Measurements from ENCODE around the gene BPIFA3.

Gene BPIFA3

GRCh38 chr20:33191484-33191883, 25.7 kb upstream of the BPIFA3 start:
- Mint-ChIP-seq H3K9me3 (no peaks in the 10 kb centered on the region), H3K4me1 (ENCODE audit: low read depth) (no peaks in the 10 kb centered on the region)
- intact Hi-C loops (cut with micrococcal nuclease): no loop called here

GRCh38 chr20:33191955-33192354, 25.2 kb upstream of the BPIFA3 start:
- H3K27ac Mint-ChIP-seq: no peak overlapping the region
- intact Hi-C loops (cut with micrococcal nuclease): no loop called here
- no peaks in the 10 kb centered on the region for H3K9me3 Mint-ChIP-seq
- H3K27me3 Mint-ChIP-seq: peaks cover 4% of the 10 kb centered on the region
- no peaks in the 10 kb centered on the region for H3K36me3 Mint-ChIP-seq (ENCODE audit: low read depth)
- H3K4me3 Mint-ChIP-seq: no peak overlapping the region
- no peaks in the 10 kb centered on the region for H3K4me1 Mint-ChIP-seq (ENCODE audit: low read depth)

More at GRCh38 chr20:33191484-33191883, 25.7 kb upstream of the BPIFA3 start:
- Mint-ChIP-seq H3K27me3 (peaks cover 4% of the 10 kb centered on the region), H3K36me3 (ENCODE audit: low read depth) (no peaks in the 10 kb centered on the region), H3K27ac (no peak overlapping the region), H3K4me3 (no peak overlapping the region)

DNA sequence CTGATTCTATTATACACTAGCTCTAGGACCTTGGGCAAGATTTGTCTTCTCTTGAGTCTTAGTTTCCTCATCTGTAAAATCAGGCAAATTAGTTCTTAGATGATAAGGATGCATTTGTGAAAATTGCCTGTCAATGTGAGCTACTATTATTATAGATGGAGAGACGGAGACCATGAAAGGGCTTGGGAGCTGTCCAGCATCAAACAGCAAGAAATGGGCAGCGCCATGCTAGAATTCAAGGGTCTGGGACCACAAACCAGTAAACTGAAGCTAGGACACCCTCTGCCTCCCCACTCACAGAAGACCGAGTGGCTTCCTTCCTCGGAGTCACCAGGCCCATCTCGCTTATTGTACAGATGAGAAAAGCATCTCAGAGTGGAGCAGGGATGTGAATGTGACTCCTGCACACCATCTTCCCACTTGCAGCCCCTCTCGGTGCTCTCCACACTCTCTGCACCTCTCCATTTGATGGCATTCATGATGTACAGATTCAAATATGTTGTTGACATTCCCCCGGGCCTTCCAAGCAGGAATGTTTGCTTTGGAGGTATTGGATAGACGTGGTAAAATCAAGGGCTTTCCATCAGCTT, 24.1 kb upstream of the BPIFA3 start:
- H3K27ac Mint-ChIP-seq: no peak overlapping the region
- H3K27me3 Mint-ChIP-seq: peaks cover 4% of the 10 kb centered on the region
- H3K4me3 Mint-ChIP-seq: no peak overlapping the region
- no peaks in the 10 kb centered on the region for H3K36me3 Mint-ChIP-seq (ENCODE audit: low read depth)
- no peaks in the 10 kb centered on the region for H3K9me3 Mint-ChIP-seq
- H3K4me1 Mint-ChIP-seq (ENCODE audit: low read depth): no peaks in the 10 kb centered on the region
- intact Hi-C loops (cut with micrococcal nuclease): no loop called here

- Mint-ChIP-seq H3K27ac (no peak overlapping the region), H3K9me3 (no peaks in the 10 kb centered on the region), H3K27me3 (peaks cover 4% of the 10 kb centered on the region), H3K36me3 (ENCODE audit: low read depth) (no peaks in the 10 kb centered on the region), H3K4me1 (ENCODE audit: low read depth) (no peaks in the 10 kb centered on the region), H3K4me3 (no peak overlapping the region)
- intact Hi-C loops (cut with micrococcal nuclease): no loop called here
Measured at GRCh38 chr20:33199026-33199425, 18.1 kb upstream of the BPIFA3 start.

- Mint-ChIP-seq H3K4me3 (no peak overlapping the region), H3K27me3 (peaks cover 4% of the 10 kb centered on the region), H3K4me1 (ENCODE audit: low read depth) (no peaks in the 10 kb centered on the region), H3K27ac (no peak overlapping the region), H3K9me3 (no peaks in the 10 kb centered on the region), H3K36me3 (ENCODE audit: low read depth) (no peaks in the 10 kb centered on the region)
- intact Hi-C loops (cut with micrococcal nuclease): no loop called here
Measured at GRCh38 chr20:33202451-33202850, 14.7 kb upstream of the BPIFA3 start.

GRCh38 chr20:33203444-33203843, 13.7 kb upstream of the BPIFA3 start:
- H3K4me3 Mint-ChIP-seq: no peak overlapping the region
- H3K9me3 Mint-ChIP-seq: no peaks in the 10 kb centered on the region
- no peak overlapping the region for H3K27ac Mint-ChIP-seq
- no peaks in the 10 kb centered on the region for H3K4me1 Mint-ChIP-seq (ENCODE audit: low read depth)
- H3K36me3 Mint-ChIP-seq (ENCODE audit: low read depth): no peaks in the 10 kb centered on the region
- intact Hi-C loops (cut with micrococcal nuclease): no loop called here
- peaks cover 4% of the 10 kb centered on the region for H3K27me3 Mint-ChIP-seq

DNA sequence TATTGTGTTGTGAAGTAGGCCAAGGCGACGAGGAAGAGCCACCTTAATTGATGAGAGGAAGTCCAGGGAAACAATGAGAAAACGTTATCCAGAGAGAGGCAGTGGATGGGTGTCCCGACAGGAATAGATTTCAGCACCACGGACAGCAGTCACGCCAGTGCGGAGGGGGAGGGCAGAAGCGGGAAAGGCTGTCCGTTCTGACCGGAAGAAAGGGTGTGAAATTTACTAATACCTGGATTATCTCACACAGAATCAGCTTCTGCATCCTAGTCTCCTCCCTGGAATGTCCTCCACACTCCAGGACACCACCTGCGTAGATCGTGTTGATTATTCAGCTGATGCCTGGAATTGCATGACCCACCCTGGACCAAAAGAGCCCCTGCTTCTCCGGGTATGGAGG, 7.4 kb upstream of the BPIFA3 start:
- Mint-ChIP-seq H3K27ac (no peak overlapping the region), H3K9me3 (no peaks in the 10 kb centered on the region), H3K4me3 (no peak overlapping the region), H3K27me3 (peaks cover 19% of the 10 kb centered on the region), H3K36me3 (ENCODE audit: low read depth) (no peaks in the 10 kb centered on the region), H3K4me1 (ENCODE audit: low read depth) (no peaks in the 10 kb centered on the region)
- intact Hi-C loops (cut with micrococcal nuclease): no loop called here

- intact Hi-C loops (cut with micrococcal nuclease): no loop called here
- Mint-ChIP-seq H3K27ac (no peak overlapping the region), H3K9me3 (no peaks in the 10 kb centered on the region), H3K27me3 (peaks cover 20% of the 10 kb centered on the region), H3K4me3 (no peak overlapping the region), H3K4me1 (ENCODE audit: low read depth) (no peaks in the 10 kb centered on the region), H3K36me3 (ENCODE audit: low read depth) (no peaks in the 10 kb centered on the region)
Measured at GRCh38 chr20:33210371-33210770, 6.8 kb upstream of the BPIFA3 start.

- intact Hi-C loops (cut with micrococcal nuclease): no loop called here
- peaks cover 23% of the 10 kb centered on the region for H3K27me3 Mint-ChIP-seq
- no peak overlapping the region for H3K4me3 Mint-ChIP-seq
- no peaks in the 10 kb centered on the region for H3K4me1 Mint-ChIP-seq (ENCODE audit: low read depth)
- H3K9me3 Mint-ChIP-seq: no peaks in the 10 kb centered on the region
- H3K27ac Mint-ChIP-seq: no peak overlapping the region
- no peaks in the 10 kb centered on the region for H3K36me3 Mint-ChIP-seq (ENCODE audit: low read depth)
Measured at GRCh38 chr20:33211817-33212424, 5.2 kb upstream of the BPIFA3 start.

- intact Hi-C loops (cut with micrococcal nuclease): no loop called here
- Mint-ChIP-seq H3K9me3 (no peaks in the 10 kb centered on the region), H3K4me3 (no peak overlapping the region), H3K4me1 (ENCODE audit: low read depth) (no peaks in the 10 kb centered on the region), H3K27me3 (peaks cover 12% of the 10 kb centered on the region), H3K27ac (no peak overlapping the region), H3K36me3 (ENCODE audit: low read depth) (no peaks in the 10 kb centered on the region)
Measured at GRCh38 chr20:33224399-33224798, 7.2 kb downstream of the BPIFA3 start.

- no peaks in the 10 kb centered on the region for H3K9me3 Mint-ChIP-seq
- H3K27ac Mint-ChIP-seq: no peak overlapping the region
- intact Hi-C loops (cut with micrococcal nuclease): no loop called here
- H3K4me3 Mint-ChIP-seq: no peak overlapping the region
- H3K36me3 Mint-ChIP-seq (ENCODE audit: low read depth): no peaks in the 10 kb centered on the region
- H3K4me1 Mint-ChIP-seq (ENCODE audit: low read depth): peaks cover 9% of the 10 kb centered on the region
- peaks cover 14% of the 10 kb centered on the region for H3K27me3 Mint-ChIP-seq
Measured at GRCh38 chr20:33229843-33230242, 12.7 kb downstream of the BPIFA3 start.

DNA sequence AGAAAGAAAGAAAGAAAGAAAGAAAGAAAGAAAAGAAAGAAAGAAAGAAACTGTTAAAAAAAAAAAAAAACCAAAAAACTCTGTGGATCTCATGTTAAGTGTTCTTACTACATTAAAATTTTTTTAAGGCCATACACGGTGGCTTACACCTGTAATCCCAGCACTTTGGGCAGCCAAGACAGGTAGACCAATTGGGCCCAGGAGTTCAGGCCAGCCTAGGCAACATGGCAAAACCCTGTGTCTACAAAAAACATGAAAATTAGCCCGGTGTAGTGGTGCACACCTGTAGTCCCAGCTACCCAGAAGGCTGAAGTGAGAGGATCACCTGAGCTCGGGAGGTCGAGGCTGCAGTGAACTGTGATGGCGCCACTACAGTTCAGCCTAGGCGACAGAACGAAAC, 14.1 kb downstream of the BPIFA3 start:
- Mint-ChIP-seq H3K27me3 (peaks cover 16% of the 10 kb centered on the region), H3K27ac (no peak overlapping the region), H3K9me3 (no peaks in the 10 kb centered on the region), H3K36me3 (ENCODE audit: low read depth) (no peaks in the 10 kb centered on the region), H3K4me3 (no peak overlapping the region), H3K4me1 (ENCODE audit: low read depth) (peaks cover 9% of the 10 kb centered on the region)
- intact Hi-C loops (cut with micrococcal nuclease): no loop called here

DNA sequence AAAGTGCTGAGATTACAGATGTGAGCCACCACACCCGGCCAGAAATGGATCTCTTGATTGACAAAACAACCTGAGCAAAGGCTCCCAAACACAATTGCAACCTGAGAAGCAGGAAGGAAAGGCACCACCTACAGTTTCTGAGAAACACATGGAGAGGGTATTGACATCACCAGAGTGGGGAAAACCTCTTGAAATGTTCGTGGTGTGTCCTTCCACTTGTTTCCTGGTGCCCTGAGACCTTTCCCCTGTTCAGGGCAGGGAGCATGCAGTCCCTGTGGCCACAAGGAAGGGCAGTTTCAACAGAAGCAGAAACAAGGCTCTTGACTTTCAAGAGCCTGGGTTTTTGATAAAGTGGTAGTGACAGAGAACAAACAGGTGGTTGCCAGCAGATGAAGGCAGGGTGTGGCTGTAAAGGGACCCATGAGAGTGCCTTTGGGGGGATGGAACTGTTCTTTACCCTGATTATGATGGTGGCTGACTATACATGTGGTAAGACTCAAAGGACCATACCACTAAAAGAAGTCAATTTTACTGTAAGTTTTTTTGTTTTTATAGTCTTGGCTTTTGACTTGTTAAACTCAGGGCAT, 15.4 kb downstream of the BPIFA3 start:
- Mint-ChIP-seq H3K27ac (no peak overlapping the region), H3K4me1 (ENCODE audit: low read depth) (peaks cover 9% of the 10 kb centered on the region), H3K9me3 (no peaks in the 10 kb centered on the region), H3K27me3 (peaks cover 18% of the 10 kb centered on the region), H3K4me3 (no peak overlapping the region), H3K36me3 (ENCODE audit: low read depth) (no peaks in the 10 kb centered on the region)
- intact Hi-C loops (cut with micrococcal nuclease): no loop called here

DNA sequence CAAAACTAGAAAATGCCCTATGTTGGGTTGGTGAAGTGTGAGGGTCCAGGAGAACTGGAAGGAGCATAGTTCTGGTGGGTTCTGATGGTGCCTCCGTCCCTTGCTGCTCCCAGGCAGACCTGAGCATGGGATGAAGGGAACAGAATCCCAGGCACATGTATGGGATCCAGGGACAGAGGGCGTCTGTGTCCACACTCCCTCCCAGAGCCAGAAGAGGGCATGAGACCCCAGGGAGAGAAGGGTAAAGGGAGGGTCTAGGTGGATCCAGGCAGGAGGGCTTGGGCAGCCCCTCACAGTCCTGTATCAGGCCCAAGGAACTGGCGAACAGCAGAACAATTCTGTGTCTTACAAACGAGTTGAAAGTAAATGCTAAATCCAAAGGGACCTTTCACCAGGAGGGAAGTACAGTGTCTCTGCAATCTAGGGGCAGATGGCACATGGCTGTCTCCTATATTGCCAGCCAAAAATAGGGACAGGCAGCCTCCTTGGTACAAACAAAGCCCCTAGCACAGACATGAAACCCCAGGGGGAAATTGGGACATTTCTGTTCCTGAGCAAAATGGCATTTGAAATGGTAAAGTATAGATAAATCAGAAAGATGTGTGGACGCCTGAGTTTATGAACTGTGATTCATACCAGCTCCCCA, 16.1 kb downstream of the BPIFA3 start:
- Mint-ChIP-seq H3K9me3 (no peaks in the 10 kb centered on the region), H3K27ac (no peak overlapping the region), H3K4me1 (ENCODE audit: low read depth) (peaks cover 9% of the 10 kb centered on the region), H3K36me3 (ENCODE audit: low read depth) (no peaks in the 10 kb centered on the region), H3K4me3 (no peak overlapping the region), H3K27me3 (peaks cover 18% of the 10 kb centered on the region)
- intact Hi-C loops (cut with micrococcal nuclease): no loop called here
